ENCODE measurements around the gene APOA4. TPM values are rescaled to one million over a fixed set of nuclear protein-coding genes. Genes with fewer than 3 reads are reported as not detected.

The APOA4 gene
- total and polyA plus RNA-seq, 9 of the 15 experiments (the other 6 are each of a cell fraction or from before 2014, with no cell fraction given) = 0.07 TPM; not detected in 8

GRCh38 chr11:116788975-116789374 is 34.1 kb downstream of the APOA4 start:
- Histone ChIP-seq H3K36me3 (ENCODE audit: control insufficient read depth, insufficient read depth, low read length) (peaks cover 30% of the 10 kb centered on the region), H3K79me2 (ENCODE audit: control insufficient read depth, insufficient read depth, low read length) (peaks cover 24% of the 10 kb centered on the region), H3K9ac (ENCODE audit: insufficient read depth in 1 of 2, low read depth in 2 of 2, low read length in 2 of 2) (peak overlapping the region in 1 of 2 experiments; percentile 94; a peak in 1 of 4 replicates), H2AFZ (ENCODE audit: low read depth, low read length) (peak overlapping the region; percentile 99), H3K9me3 (replicated peaks; ENCODE audit: control insufficient read depth, insufficient read depth, low read depth, low read length) (no peaks in the 10 kb centered on the region), H3K4me1 (replicated peaks in 1 of 2; ENCODE audit: control insufficient read depth in 2 of 2, insufficient read depth in 2 of 2, low read length in 2 of 2) (peaks cover 22 to 33% of the 10 kb centered on the region in 2 experiments; a peak in 4 of 5 replicates), H3K4me2 (ENCODE audit: insufficient read depth, low read length) (no peak overlapping the region), H4K20me1 (replicated peaks; ENCODE audit: control insufficient read depth, insufficient read depth, low read length) (no peaks in the 10 kb centered on the region), H3K4me3 (no peak overlapping the region), H3K9me1 (ENCODE audit: control insufficient read depth, insufficient read depth, low read length) (no peaks in the 10 kb centered on the region), H3K27me3 (ENCODE audit: control insufficient read depth in 2 of 2, insufficient read depth in 2 of 2, low read length in 2 of 2) (no peaks in the 10 kb centered on the region), H3K27ac (ENCODE audit: extremely low read depth, low read depth, low read length) (no peak overlapping the region)
- intact Hi-C loops (cut with micrococcal nuclease) = loop anchor here (1.0 kb wide), 1 partner anchor 47 kb away; no protein-coding TSS in a partner anchor
- 47% methylated on average over 4 of the region's 4 CpGs for WGBS (ENCODE audit: insufficient coverage, low coverage, missing lambda C conversion rate)
- in situ Hi-C loops (cut with MboI) = loop anchor here (5.0 kb wide), 1 partner anchor 313 kb away; no protein-coding TSS in a partner anchor
- TF ChIP-seq XRCC5 (IDR thresholded peaks at IDR 0.05; ENCODE audit: low read depth, low read length) (no peak), ZNF212 (CRISPR knock-in tag; IDR thresholded peaks at IDR 0.05) (no peak), KDM4B (IDR thresholded peaks at IDR 0.05; ENCODE audit: borderline replicate concordance in 2 of 2, low read depth in 1 of 2) (no peak), HDAC3 (IDR thresholded peaks at IDR 0.05; ENCODE audit: borderline replicate concordance, partially characterized antibody) (no peak), RERE (CRISPR knock-in tag; IDR thresholded peaks at IDR 0.05; ENCODE audit: borderline replicate concordance) (no peak)
- CTCF ChIA-PET (ENCODE audit: low intra/inter-chr PET ratio) = no interaction called here
- POLR2A ChIA-PET = interaction anchor here (0.7 to 1.0 kb wide), 3 partner anchors 12 to 64 kb away, joined by 3 to 4 read pairs (median 3); no protein-coding TSS in a partner anchor
- no TSS peak for BruUV-seq (replicated peaks)
- ATAC-seq (no peak), DNase-seq (ENCODE audit: extremely low read depth in 1 of 4, low spot score in 3 of 4) (no peak), FAIRE-seq (no peak)
